Heart left ventricle (tissue), 16 donors: ENCODE measurements around the gene PALD1. TPM values are rescaled to one million over a fixed set of nuclear protein-coding genes. Genes with fewer than 3 reads are reported as not detected.
A peak's percentile ranks its signal among the peaks of the same experiment; 100 is the strongest.

Experiments used
- ATAC-seq, 4 donors: fragments of 200-7000 bp; cut with Tn5 transposase; one replicate each; pipeline ENCODE4 v1.9.1; 2020 to 2022; ENCODE audit warnings: moderate library complexity in 4 of 4, mild to moderate bottlenecking in 3 of 4, moderate number of reproducible peaks in 1 of 4
- DNase-seq, 5 donors: peaks; one replicate each; pipeline ENCODE4 v3.0.0-alpha.2; 2020
- H3K27ac ChIP-seq, 12 donors: fragments of 200-600 bp; sonication (generic) in 4 of 12; one replicate each; pipeline versions ENCODE4 v1.5.0 to v1.8.0; 2016 to 2022; ENCODE audit warnings: mild to moderate bottlenecking in 2 of 12
- H3K27me3 ChIP-seq, 9 donors: fragments of 200-600 bp; sonication (generic) in 2 of 9; one replicate each; pipeline versions ENCODE4 v1.5.1 to v1.8.0; 2016 to 2022; ENCODE audit warnings: mild to moderate bottlenecking in 3 of 9
- H3K36me3 ChIP-seq, 9 donors: fragments of 200-600 bp; sonication (generic) in 2 of 9; one replicate each; pipeline versions ENCODE4 v1.5.0 to v1.8.0; 2018 to 2022; ENCODE audit warnings: mild to moderate bottlenecking in 2 of 9
- H3K4me1 ChIP-seq, 12 donors: fragments of 200-600 bp; sonication (generic) in 4 of 12; one replicate each; pipeline versions ENCODE4 v1.5.0 to v1.8.0; 2016 to 2022; ENCODE audit warnings: mild to moderate bottlenecking in 3 of 12
- H3K4me3 ChIP-seq, 12 donors: fragments of 200-600 bp; sonication (generic) in 4 of 12; one replicate each; pipeline versions ENCODE4 v1.5.0 to v1.8.0; 2017 to 2022; ENCODE audit warnings: mild to moderate bottlenecking in 9 of 12, moderate library complexity in 4 of 12
- H3K9me3 ChIP-seq, 12 donors: fragments of 200-600 bp; sonication (generic) in 4 of 12; one replicate each; pipeline versions ENCODE4 v1.5.0 to v1.8.0; 2016 to 2022; ENCODE audit warnings: mild to moderate bottlenecking in 1 of 12
- CTCF ChIP-seq, 12 donors: fragments of 200-600 bp; sonication (generic) in 4 of 12; IDR thresholded peaks; one replicate each; pipeline versions ENCODE4 v1.5.0 to v1.8.0; 2018 to 2022; ENCODE audit warnings: antibody characterized with exemption in 12 of 12, mild to moderate bottlenecking in 5 of 12
- POLR2A ChIP-seq, 2 donors: fragments of 450-650 bp; IDR thresholded peaks; one replicate each; pipeline ENCODE4 v1.6.1; 2017; ENCODE audit warnings: antibody characterized with exemption in 2 of 2, mild to moderate bottlenecking in 2 of 2, moderate library complexity in 2 of 2
- WGBS, 4 donors: extraction: QIAGEN DNeasy Blood & Tissue Kit in 2 of 4; methylation state at CpG; one replicate each; pipeline versions ENCODE4 v1.1.5 to v1.1.7; 2013 to 2018; 5-methylcytosine and 5-hydroxymethylcytosine counted together
- intact Hi-C, 10 donors: fragments of 100-400 bp; cut with DNase I; formaldehyde crosslinking; loops; one replicate each; pipeline versions ENCODE4 v1.11.1 to v1.14.2; 2022
- polyA plus RNA-seq, 2 donors: library from polyadenylated mRNA; stranded (reverse); fragments of 200-250 nt; gene quantifications; one replicate each; pipeline ENCODE4 v1.2.3, GENCODE V29; 2013
- total RNA-seq, 9 donors: library from RNA; depleted of rRNA in 2 of 9; stranded (reverse); fragments of >200 nt in 2 of 9; fragmentation: NEBNext Ultra II Directional in 3 of 9; extraction: Animal tissue kit (Norgen Biotek cat#: 25700) in 3 of 9; gene quantifications; one replicate each; pipeline versions ENCODE4 v1.1.0 to v1.2.4, GENCODE V29; 2016 to 2023
- donor health status: ischemic (EF 13 %, LVEDD 7.1; RV severe dilation, severe dysfunction).
- donor health status: healthy with polysubstance abuse.
- donor health status: DM: no; HTN: yes; CAD: no.
- donor health status: DM: no; HTN: no; CAD: no.
- donor health status: ischemic (EF 25% LVEDD 6.9; RV normal size, moderate dysfunction).
- donor health status: ischemic (EF 25% LVEDD 5.7; RV mildly dilated, moderate dysfunction).
- donor health status: healthy.
- donor health status: DM: yes; HTN: yes; CAD: no.
- donor health status: ischemic (EF 35%, LVEDD 5.7; RV mildly dilated, moderate dysfunction).
- donor health status: nonischemic (EF 11% LVEDD 7.7; RV severe dilation, severe dysfunction).
- donor health status: DM: yes; HTN: yes; CAD: no.
- donor health status: PGD.
- donor health status: ischemic (EF 29% LVEDD 5.4; RV normal size, mild dysfunction).
- donor health status: nonischemic (EF 23%, LVEDD 6.1; RV moderate dilation, normal function).

PALD1 gene
- total and polyA plus RNA-seq, 11 donors: 2.7 to 12.3 (median 5.5) TPM

GRCh38 chr10:70538195-70538520 lies 59.6 kb downstream of the PALD1 start:
- no peak for ATAC-seq
- 85 to 91% (median 90%) methylated on average over 9 to 10 of the region's 10 CpGs for WGBS, 4 donors
- Histone ChIP-seq H3K27ac (no peak overlapping the region), H3K4me3 (no peak overlapping the region), H3K27me3 (no peaks in the 10 kb centered on the region), H3K4me1 (no peaks in the 10 kb centered on the region), H3K9me3 (no peaks in the 10 kb centered on the region), H3K36me3 (peaks cover 0 to 61% (median 23%) of the 10 kb centered on the region in 9 donors)
- DNase-seq: peak in 1 of 5 donors; percentile 58
- TF ChIP-seq CTCF (IDR thresholded peaks at IDR 0.05) (no peak), POLR2A (IDR thresholded peaks at IDR 0.05) (no peak)
- intact Hi-C loops: loop anchor here in 2 of 10 donors (2.0 to 10.0 kb wide), 2 partner anchors 75 to 313 kb away; no protein-coding TSS in a partner anchor

GRCh38 chr10:70538731-70539338 lies 60.3 kb downstream of the PALD1 start:
- Histone ChIP-seq H3K4me3 (no peak overlapping the region), H3K27me3 (no peaks in the 10 kb centered on the region), H3K4me1 (no peaks in the 10 kb centered on the region), H3K9me3 (no peaks in the 10 kb centered on the region), H3K36me3 (peaks cover 0 to 65% (median 23%) of the 10 kb centered on the region in 9 donors), H3K27ac (no peak overlapping the region)
- ATAC-seq (peak in 1 of 4 donors; percentile 9), DNase-seq (peak in 1 of 5 donors; percentile 54)
- TF ChIP-seq POLR2A (IDR thresholded peaks at IDR 0.05) (no peak), CTCF (IDR thresholded peaks at IDR 0.05) (no peak)
- intact Hi-C loops: loop anchor here in 3 of 10 donors (1.0 to 10.0 kb wide), 3 partner anchors 76 to 314 kb away; no protein-coding TSS in a partner anchor
- 95 to 97% (median 96%) methylated on average over 21 to 27 of the region's 27 CpGs for WGBS, 4 donors

GRCh38 chr10:70539471-70539870 lies 60.9 kb downstream of the PALD1 start:
- H3K4me3 ChIP-seq: no peak overlapping the region
- peaks cover 0 to 64% (median 23%) of the 10 kb centered on the region in 9 donors for H3K36me3 ChIP-seq
- ATAC-seq: no peak
- H3K27ac ChIP-seq: no peak overlapping the region
- WGBS, 4 donors: 80 to 91% (median 87%) methylated on average over 7 of the region's 7 CpGs
- no peaks in the 10 kb centered on the region for H3K9me3 ChIP-seq
- no peaks in the 10 kb centered on the region for H3K27me3 ChIP-seq
- H3K4me1 ChIP-seq: no peaks in the 10 kb centered on the region
- DNase-seq: peak in 1 of 5 donors; percentile 51
- intact Hi-C loops: loop anchor here in 3 of 10 donors (1.0 to 10.0 kb wide), 3 partner anchors 77 to 315 kb away; no protein-coding TSS in a partner anchor
- no peak for TF ChIP-seq CTCF (IDR thresholded peaks at IDR 0.05)

GRCh38 chr10:70540089-70540788 lies 61.7 kb downstream of the PALD1 start:
- intact Hi-C loops: loop anchor here in 7 of 10 donors (1.0 to 10.0 kb wide), 5 partner anchors 77 to 318 kb away; no protein-coding TSS in a partner anchor
- H3K9me3 ChIP-seq: no peaks in the 10 kb centered on the region
- H3K36me3 ChIP-seq: peaks cover 0 to 62% (median 20%) of the 10 kb centered on the region in 9 donors
- H3K4me3 ChIP-seq: no peak overlapping the region
- 68 to 81% (median 74%) methylated on average over 12 to 17 of the region's 17 CpGs for WGBS, 4 donors
- peak in 3 of 4 donors; percentile 32 to 72 (median 53) for ATAC-seq
- no peak overlapping the region for H3K27ac ChIP-seq
- peak in 2 of 5 donors; percentile 45 to 67 for DNase-seq
- TF ChIP-seq POLR2A (IDR thresholded peaks at IDR 0.05) (no peak), CTCF (IDR thresholded peaks at IDR 0.05) (peak; percentile 58 to 80 (median 68))
- no peaks in the 10 kb centered on the region for H3K4me1 ChIP-seq
- H3K27me3 ChIP-seq: no peaks in the 10 kb centered on the region
